K562 (cell line): Measurements from ENCODE around the gene USP4. TPM values are rescaled to one million over a fixed set of nuclear protein-coding genes. Genes with fewer than 3 reads are reported as not detected.

Source experiments
- BDP1 ChIP-seq: IDR thresholded peaks from 3 replicates; pipeline ENCODE4 v1.6.1; 2011; ENCODE audit not compliant: insufficient read length, insufficient read depth
- CHD2 ChIP-seq: IDR thresholded peaks from 2 replicates; pipeline ENCODE4 v1.6.1; 2011; ENCODE audit warnings: low read depth, low read length
- CXXC5 ChIP-seq: fragments of 250-450 bp; sonication (Bioruptor Pico); IDR thresholded peaks from 2 replicates; pipeline ENCODE4 v1.8.0; 2022; ENCODE audit warnings: inconsistent platforms, mild to moderate bottlenecking, moderate library complexity
- E2F3 ChIP-seq: fragments of 250-450 bp; sonication (Bioruptor Pico); IDR thresholded peaks from 2 replicates; pipeline ENCODE4 v1.4.0; 2020; ENCODE audit warnings: mild to moderate bottlenecking
- EGR1 ChIP-seq: fragments of 450-650 bp; conservative IDR thresholded peaks from 2 replicates; pipeline ENCODE4 v1.6.1; 2017; ENCODE audit warnings: mild to moderate bottlenecking
- ESRRA ChIP-seq: fragments of 450-650 bp; IDR thresholded peaks from 2 replicates; pipeline ENCODE4 v1.6.1; 2014; ENCODE audit warnings: low read depth, mild to moderate bottlenecking, moderate library complexity, borderline replicate concordance
- HMG20A ChIP-seq: fragments of 450-650 bp; formaldehyde crosslinking; conservative IDR thresholded peaks from 2 replicates; pipeline ENCODE4 v1.4.0; 2020; ENCODE audit warnings: mild to moderate bottlenecking, mixed read lengths
- HNRNPK ChIP-seq: fragments of 200-400 bp; formaldehyde crosslinking; IDR thresholded peaks from one replicate; pipeline ENCODE4 v1.6.1; 2018; ENCODE audit warnings: mild to moderate bottlenecking, low read depth, low read length; ENCODE audit not compliant: poor library complexity, severe bottlenecking
- NR2F6 ChIP-seq: fragments of 450-650 bp; formaldehyde crosslinking; IDR thresholded peaks from 2 replicates; pipeline ENCODE4 v1.4.0; 2020; ENCODE audit warnings: mild to moderate bottlenecking
- NR4A1 ChIP-seq, 2 experiments: fragments of 250-450 bp in 1 of 2; fragments of 450-650 bp in 1 of 2; sonication (Bioruptor Pico) in 1 of 2; IDR thresholded peaks; 2 replicates each; pipeline versions ENCODE4 v1.4.0 to v1.6.1; 2016 to 2020; ENCODE audit warnings: mild to moderate bottlenecking in 2 of 2, missing compliant biosample characterization in 1 of 2, missing genetic modification characterization in 1 of 2, moderate library complexity in 1 of 2
- SRSF9 ChIP-seq: fragments of 200-400 bp; formaldehyde crosslinking; IDR thresholded peaks from 2 replicates; pipeline ENCODE4 v1.6.1; 2017; ENCODE audit warnings: low read depth, low read length, borderline replicate concordance
- TEAD2 ChIP-seq: fragments of 450-650 bp; IDR thresholded peaks from 2 replicates; pipeline ENCODE4 v1.6.1; 2016; ENCODE audit warnings: missing genetic modification characterization, control low read depth, missing compliant biosample characterization
- ZBTB8A ChIP-seq: fragments of 450-650 bp; IDR thresholded peaks from 2 replicates; pipeline ENCODE4 v1.6.1; 2018; ENCODE audit warnings: mild to moderate bottlenecking, moderate library complexity; ENCODE audit not compliant: partially characterized antibody
- ZNF124 ChIP-seq: sonication (generic); formaldehyde crosslinking; IDR thresholded peaks from 2 replicates; pipeline ENCODE4 v1.8.1; 2022; ENCODE audit warnings: missing genetic modification reagents
- ZNF41 ChIP-seq: fragments of 250-450 bp; sonication (Bioruptor Pico); conservative IDR thresholded peaks from 2 replicates; pipeline ENCODE4 v1.4.0; 2020; ENCODE audit warnings: mild to moderate bottlenecking
- ZSCAN32 ChIP-seq: fragments of 450-650 bp; formaldehyde crosslinking; IDR thresholded peaks from 2 replicates; pipeline ENCODE4 v1.4.0; 2020; ENCODE audit warnings: mild to moderate bottlenecking, moderate library complexity
- polyA plus RNA-seq, 8 experiments: library from polyadenylated mRNA; depleted of rRNA in 4 of 8; stranded (reverse) in 5 of 8; unstranded in 3 of 8; fragments of >200 nt; fragmentation: Nextera tagmentation in 2 of 8; fragmentation: Illumina TruSeq in 1 of 8; extraction: Ambion mirVana in 2 of 8; extraction: Trizol in 1 of 8; gene quantifications; 2 replicates each; pipeline versions ENCODE4 v1.2.1 to v1.2.3, GENCODE V29; 2011 to 2014; ENCODE audit warnings: inconsistent platforms in 1 of 8, missing spikeins in 1 of 8
- total RNA-seq, 7 experiments: library from RNA; depleted of rRNA in 6 of 7; stranded (reverse); fragments of >200 nt in 6 of 7; fragmentation: Illumina TruSeq in 2 of 7; extraction: Trizol in 2 of 7; gene quantifications; 2 replicates each; pipeline versions ENCODE4 v1.2.1 to v1.2.3, GENCODE V29; 2011 to 2021; ENCODE audit warnings: low replicate concordance in 1 of 7
- TF ChIP-seq, protein P1 (sequence below): fragments of 250-450 bp; sonication (Bioruptor Pico); IDR thresholded peaks from 2 replicates; pipeline ENCODE4 v1.5.0; 2020; ENCODE audit warnings: mild to moderate bottlenecking, borderline replicate concordance
- TF ChIP-seq, protein P2 (sequence below), 2 experiments: fragments of 200-800 bp in 1 of 2; sonication (Bioruptor generic) in 1 of 2; sonication (generic) in 1 of 2; formaldehyde crosslinking in 1 of 2; IDR thresholded peaks in 1 of 2; conservative IDR thresholded peaks in 1 of 2; 2 replicates each; pipeline versions ENCODE4 v1.5.0 to v1.6.1; 2016 to 2020; ENCODE audit warnings: missing compliant biosample characterization in 1 of 2, missing genetic modification characterization in 1 of 2, missing genetic modification reagents in 1 of 2
- TF ChIP-seq, protein P3 (sequence below): fragments of 250-450 bp; sonication (Bioruptor Pico); IDR thresholded peaks from 2 replicates; pipeline ENCODE4 v1.4.0; 2020; ENCODE audit warnings: mild to moderate bottlenecking, moderate library complexity

The USP4 gene
- total and polyA plus RNA-seq, 9 of the 15 experiments (the other 6 are each of a cell fraction or from before 2014, with no cell fraction given), result 11.8 to 40.4 (median 22.9) TPM

DNA sequence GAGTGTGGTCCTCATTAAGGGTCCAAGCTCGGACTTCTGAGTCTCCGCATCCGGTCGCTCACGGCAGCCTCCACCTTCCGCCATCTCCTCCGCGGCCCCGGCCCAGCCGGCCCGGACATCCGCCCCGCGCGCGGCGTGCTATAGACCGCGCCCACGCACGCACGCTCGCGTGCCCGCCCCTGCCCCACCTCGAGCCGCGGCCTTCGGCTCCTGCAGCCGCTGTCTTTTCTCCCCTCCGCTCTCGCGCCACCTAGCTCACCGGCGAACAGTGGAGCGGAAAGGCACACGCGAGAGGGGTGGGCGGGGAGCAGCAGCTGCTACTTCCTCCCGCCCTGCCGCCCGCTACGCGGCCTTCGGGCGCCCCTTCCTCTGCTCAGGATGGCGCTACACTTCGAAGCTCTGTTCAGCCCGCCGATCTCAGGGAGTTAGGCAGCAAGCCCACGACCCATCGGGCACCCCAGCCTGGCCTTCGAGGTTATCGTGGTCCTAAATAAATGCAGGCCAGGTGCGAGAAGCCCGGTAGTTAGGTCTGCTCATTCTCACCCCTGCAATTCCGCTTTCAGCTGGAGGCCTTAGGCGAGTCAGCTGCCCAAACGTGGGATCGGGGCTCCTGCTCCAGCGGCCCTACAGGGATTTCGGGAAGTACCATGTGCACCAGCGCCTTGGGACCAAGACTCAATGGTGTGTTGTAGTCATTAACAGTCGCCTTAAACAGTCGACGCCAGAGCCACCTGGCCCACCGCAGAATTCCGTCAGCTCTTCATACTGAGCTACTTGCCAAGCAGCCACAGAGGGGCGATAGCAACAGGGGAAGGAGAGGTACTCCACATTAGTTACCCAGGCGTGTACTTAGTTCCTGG is at the start of gene USP4 (continued):
- TF ChIP-seq ZBTB8A (no peak), HMG20A (CRISPR knock-in tag) (no peak), ZSCAN32 (CRISPR knock-in tag) (no peak), TEAD2 (tag) (no peak), NR4A1 (CRISPR knock-in tag; IDR thresholded peaks at IDR 0.05) (no peak), NR4A1 (tag; IDR thresholded peaks at IDR 0.05) (no peak; the same call in 1 of the 2 replicates), ESRRA (peak; percentile 66; the same call in 1 of the 2 replicates), ZNF41 (no peak), NR2F6 (CRISPR knock-in tag) (no peak), E2F3 (CRISPR knock-in tag) (peak; percentile 66), HNRNPK (no peak), CHD2 (peak; percentile 67; the same call in 1 of the 2 replicates), ZNF124 (CRISPR knock-in tag) (no peak), CXXC5 (peak; percentile 92), EGR1 (peak; percentile 89), SRSF9 (no peak), BDP1 (no peak)
- TF ChIP-seq, protein P1, sequence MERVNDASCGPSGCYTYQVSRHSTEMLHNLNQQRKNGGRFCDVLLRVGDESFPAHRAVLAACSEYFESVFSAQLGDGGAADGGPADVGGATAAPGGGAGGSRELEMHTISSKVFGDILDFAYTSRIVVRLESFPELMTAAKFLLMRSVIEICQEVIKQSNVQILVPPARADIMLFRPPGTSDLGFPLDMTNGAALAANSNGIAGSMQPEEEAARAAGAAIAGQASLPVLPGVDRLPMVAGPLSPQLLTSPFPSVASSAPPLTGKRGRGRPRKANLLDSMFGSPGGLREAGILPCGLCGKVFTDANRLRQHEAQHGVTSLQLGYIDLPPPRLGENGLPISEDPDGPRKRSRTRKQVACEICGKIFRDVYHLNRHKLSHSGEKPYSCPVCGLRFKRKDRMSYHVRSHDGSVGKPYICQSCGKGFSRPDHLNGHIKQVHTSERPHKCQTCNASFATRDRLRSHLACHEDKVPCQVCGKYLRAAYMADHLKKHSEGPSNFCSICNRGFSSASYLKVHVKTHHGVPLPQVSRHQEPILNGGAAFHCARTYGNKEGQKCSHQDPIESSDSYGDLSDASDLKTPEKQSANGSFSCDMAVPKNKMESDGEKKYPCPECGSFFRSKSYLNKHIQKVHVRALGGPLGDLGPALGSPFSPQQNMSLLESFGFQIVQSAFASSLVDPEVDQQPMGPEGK (CRISPR knock-in tag), result no peak
- TF ChIP-seq, protein P2, sequence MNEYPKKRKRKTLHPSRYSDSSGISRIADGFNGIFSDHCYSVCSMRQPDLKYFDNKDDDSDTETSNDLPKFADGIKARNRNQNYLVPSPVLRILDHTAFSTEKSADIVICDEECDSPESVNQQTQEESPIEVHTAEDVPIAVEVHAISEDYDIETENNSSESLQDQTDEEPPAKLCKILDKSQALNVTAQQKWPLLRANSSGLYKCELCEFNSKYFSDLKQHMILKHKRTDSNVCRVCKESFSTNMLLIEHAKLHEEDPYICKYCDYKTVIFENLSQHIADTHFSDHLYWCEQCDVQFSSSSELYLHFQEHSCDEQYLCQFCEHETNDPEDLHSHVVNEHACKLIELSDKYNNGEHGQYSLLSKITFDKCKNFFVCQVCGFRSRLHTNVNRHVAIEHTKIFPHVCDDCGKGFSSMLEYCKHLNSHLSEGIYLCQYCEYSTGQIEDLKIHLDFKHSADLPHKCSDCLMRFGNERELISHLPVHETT (CRISPR knock-in tag; conservative IDR thresholded peaks at IDR 0.05 in 1 of 2, IDR thresholded peaks at IDR 0.05 in 1 of 2), result peak in 1 of 2 experiments; percentile 87; a peak in 2 of 4 replicates
- TF ChIP-seq, protein P3, sequence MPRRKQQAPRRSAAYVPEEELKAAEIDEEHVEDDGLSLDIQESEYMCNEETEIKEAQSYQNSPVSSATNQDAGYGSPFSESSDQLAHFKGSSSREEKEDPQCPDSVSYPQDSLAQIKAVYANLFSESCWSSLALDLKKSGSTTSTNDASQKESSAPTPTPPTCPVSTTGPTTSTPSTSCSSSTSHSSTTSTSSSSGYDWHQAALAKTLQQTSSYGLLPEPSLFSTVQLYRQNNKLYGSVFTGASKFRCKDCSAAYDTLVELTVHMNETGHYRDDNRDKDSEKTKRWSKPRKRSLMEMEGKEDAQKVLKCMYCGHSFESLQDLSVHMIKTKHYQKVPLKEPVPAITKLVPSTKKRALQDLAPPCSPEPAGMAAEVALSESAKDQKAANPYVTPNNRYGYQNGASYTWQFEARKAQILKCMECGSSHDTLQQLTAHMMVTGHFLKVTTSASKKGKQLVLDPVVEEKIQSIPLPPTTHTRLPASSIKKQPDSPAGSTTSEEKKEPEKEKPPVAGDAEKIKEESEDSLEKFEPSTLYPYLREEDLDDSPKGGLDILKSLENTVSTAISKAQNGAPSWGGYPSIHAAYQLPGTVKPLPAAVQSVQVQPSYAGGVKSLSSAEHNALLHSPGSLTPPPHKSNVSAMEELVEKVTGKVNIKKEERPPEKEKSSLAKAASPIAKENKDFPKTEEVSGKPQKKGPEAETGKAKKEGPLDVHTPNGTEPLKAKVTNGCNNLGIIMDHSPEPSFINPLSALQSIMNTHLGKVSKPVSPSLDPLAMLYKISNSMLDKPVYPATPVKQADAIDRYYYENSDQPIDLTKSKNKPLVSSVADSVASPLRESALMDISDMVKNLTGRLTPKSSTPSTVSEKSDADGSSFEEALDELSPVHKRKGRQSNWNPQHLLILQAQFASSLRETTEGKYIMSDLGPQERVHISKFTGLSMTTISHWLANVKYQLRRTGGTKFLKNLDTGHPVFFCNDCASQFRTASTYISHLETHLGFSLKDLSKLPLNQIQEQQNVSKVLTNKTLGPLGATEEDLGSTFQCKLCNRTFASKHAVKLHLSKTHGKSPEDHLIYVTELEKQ (CRISPR knock-in tag), result no peak
